GM21423 (cell line): ENCODE results near the gene ADAM12.
"Not testable (repeated sequence)": the region's sequence is repeated elsewhere in the genome, so short reads cannot be mapped to it uniquely, and the experiment has no call there.

Experiments used
- ATAC-seq: cut with Tn5 transposase; IDR thresholded peaks from one replicate; pipeline ENCODE4 v1.9.1; 2021; ENCODE audit warnings: mild to moderate bottlenecking, moderate library complexity; ENCODE audit not compliant: unreplicated experiment

Gene ADAM12

GRCh38 chr10:126268013-126268920, 120.0 kb downstream of the ADAM12 start:
- ATAC-seq: no peak

- no peak for ATAC-seq
Measured at GRCh38 chr10:126264102-126265018, 123.9 kb downstream of the ADAM12 start.

- ATAC-seq: no peak
Measured at GRCh38 chr10:126263006-126263676, 125.1 kb downstream of the ADAM12 start.

DNA sequence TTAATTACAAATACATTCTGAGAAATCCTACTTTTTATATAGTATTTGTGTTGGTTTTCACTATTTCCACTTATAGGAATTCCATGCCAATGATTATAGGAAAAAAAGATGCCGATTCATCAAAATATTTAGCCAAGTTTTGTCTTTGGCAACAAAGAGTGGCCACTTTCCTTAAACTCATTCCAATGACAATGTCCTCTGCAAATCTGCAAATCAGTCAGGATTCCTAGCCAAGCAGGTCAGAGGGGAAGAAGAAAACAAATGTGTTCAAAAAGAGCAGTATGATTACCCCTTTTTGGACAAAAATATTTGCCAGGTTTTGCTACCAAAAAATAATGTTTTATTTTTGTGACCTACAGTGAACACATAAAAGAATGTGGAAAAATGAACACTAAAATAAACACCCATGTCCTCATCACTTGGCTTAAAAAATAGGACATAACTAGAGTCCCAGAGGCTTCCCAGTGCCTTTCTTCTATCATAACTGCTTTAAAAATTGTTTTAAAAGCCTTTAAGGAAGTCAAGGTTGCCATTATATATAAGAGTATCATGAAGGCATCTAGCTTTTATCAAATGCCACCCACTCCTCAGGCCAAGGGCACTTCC, 125.9 kb downstream of the ADAM12 start:
- ATAC-seq: no peak

DNA sequence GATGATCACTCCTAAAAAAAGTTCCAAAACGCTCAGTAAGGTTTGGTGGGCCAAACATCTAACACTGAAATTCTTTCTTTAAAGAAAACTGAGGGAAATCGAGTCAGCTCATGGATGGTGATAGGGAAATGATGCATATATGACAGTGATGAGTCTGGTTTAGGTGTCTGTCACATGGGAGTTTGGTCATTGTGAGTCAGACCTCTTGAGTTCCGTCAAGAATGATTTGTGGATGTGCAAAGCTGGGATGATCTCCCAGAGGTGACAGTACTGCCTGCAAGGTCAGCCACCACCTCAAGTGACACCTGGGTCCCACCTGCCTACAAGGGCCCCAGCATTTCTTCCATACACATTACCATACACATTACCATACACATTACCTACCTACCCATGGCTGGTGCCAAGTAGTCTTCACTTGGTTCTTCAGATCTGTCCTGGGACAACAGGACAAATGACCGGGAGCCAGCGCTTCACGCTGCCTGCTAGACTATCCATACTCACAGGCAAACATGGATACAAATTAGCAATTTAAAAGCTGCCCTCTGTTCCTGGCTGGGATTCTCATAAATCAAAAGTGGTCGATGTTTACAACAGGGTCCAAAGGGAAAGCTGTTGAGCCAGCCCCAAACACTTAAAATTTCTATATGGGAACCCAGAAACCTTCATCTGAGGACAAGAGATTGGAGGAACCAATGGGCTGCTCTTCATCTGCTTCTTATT, 128.4 kb downstream of the ADAM12 start:
- no peak for ATAC-seq

- no peak for ATAC-seq
Measured at GRCh38 chr10:126256864-126257263, 131.4 kb downstream of the ADAM12 start.

DNA sequence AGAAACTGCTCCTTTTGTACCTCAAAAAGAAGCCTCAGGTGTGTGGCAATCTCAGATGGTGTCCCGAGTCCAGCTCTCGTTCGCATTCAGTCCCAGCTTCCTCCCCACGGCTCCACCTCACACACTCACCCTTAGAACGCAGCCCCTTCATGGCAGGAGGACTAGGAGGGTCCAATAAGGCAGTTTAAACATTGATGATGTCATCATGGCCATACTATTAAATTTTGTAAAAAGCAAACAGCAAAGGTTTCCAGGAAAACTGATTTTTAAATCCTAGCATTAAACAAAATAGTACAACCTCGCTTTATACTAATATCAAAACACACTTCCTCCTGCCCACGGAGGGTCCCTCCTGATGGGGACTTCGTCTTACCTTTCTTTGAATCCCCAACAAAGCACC, 133.0 kb downstream of the ADAM12 start:
- no peak for ATAC-seq

GRCh38 chr10:126253611-126253998, 134.7 kb downstream of the ADAM12 start:
- ATAC-seq: no peak

GRCh38 chr10:126252884-126253610, 135.2 kb downstream of the ADAM12 start:
- no peak for ATAC-seq

DNA sequence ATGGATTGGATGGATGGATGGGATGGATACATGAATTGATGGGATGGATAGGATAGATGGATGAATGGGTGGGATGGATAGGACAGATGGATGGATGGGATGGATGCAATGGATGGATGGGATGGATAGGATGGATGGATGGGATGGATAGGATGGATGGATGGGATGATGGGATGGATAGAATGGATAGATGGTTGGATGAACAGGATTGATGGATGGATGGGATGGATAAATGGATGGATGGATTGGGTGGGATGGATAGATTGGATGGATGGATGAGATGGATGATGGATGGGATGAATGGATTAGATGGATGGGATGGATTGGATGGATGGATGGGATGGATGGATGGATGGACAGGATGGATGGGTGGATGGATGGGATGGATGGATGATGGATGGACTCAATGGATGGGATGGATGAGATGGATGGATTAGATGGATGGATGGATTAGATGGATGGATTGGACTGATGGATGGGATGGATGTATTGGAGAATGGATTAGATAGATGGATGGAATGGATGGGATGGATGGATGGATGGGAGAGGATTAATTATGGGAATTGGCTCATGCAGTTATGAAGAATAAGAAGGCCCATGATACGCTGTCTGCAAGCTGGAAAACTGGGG, 136.4 kb downstream of the ADAM12 start:
- no peak for ATAC-seq

DNA sequence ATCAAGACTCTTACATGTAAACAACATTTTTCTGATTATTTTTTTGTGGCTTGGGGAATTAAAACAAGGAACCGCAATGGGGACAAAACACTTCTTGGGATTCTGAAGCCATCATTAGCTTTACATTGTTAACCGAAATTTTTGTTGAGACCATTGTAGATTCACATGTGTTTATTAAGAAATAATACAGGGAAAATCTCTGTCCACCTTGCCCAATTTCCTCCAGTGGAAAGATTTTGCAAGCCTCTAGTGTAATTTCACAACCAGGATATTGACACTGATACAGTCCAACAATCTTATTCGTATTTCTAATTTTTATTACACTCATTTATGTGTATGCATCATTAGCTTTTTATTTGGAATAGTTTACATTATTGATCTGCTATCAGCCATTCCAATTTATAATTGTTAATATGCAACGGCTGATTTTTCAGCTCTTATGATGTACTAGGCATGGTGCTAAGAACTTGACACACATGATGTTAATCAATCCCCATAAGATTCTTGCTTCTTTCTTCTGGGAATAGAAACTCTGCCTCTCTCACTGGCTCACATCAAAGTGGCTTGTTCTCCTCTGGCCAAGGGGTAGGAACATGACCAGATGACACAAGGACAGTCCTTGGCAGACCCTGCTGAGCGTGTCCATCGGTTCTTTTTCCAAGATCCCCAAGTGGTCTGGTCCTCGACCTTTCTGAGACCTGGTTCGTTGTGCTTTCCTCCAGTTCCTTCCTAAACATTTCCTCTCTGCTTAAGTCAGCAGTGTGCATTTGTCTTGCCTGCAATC, 137.6 kb downstream of the ADAM12 start:
- no peak for ATAC-seq

DNA sequence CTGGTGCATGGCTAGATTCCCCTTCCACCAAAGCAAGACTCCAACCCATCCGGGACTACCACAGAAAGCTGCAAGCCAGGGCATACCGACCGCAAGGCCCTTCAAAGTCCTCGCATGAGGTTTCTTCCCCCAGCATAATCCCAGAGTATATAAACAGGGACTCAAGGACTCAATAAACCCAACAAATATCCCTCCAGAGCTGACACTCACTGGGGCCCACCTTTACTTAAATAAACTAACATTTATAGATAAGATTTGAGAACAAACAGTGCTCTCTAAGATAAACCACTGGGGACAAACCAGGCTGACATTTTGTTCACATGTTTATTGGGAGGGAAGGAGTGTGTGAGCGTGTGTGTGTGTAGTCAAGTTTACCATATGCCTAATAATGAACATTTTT, 138.2 kb downstream of the ADAM12 start:
- no peak for ATAC-seq

DNA sequence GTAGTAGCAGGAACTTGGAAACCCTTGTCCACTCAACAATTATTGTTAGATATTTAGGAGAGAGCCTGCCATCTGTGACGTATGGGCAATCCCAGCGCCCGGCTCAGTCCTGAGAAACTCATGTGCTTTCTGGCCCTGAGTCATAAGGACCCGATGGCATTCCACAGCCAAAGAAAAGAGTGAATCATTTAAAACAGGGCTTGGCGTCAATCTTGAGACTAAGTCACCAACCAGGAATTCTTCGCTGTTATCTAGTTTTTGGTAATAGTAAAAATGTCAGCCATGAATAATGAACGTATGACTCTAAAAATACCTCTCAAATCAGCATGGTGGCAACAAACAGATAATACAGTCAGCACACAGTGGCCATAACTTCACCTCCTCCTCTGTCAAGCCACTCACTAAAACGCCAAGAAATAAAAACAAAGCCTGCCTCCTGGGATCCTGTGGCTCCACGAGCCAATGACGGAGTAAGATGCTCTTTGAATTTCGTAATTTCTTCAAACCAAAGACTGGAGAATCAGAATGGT, 140.8 kb downstream of the ADAM12 start:
- ATAC-seq: no peak

GRCh38 chr10:126246396-126246795, 141.9 kb downstream of the ADAM12 start:
- ATAC-seq: not testable (repeated sequence)

- no peak for ATAC-seq
Measured at GRCh38 chr10:126245501-126245900, 142.8 kb downstream of the ADAM12 start.

GRCh38 chr10:126243971-126244370, 144.3 kb downstream of the ADAM12 start:
- no peak for ATAC-seq

DNA sequence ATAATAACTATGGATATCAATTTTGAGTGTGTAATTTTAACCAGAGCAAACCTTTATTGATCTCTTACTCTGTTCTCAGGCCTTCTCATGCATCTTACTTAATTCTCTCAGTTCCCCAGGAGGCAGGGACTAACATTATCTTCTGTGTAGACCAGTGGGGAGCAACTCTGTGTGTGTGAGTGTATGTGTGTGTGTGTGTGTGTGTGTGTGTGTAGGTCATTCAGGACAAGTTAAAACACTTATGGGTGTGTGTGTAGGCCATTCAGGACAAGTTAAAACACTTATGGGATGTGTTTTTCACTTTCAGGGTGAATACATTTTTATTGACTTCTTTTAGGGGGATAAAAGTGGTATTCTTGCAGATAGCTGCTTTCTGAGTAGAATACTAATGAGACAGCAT, 145.0 kb downstream of the ADAM12 start:
- ATAC-seq: no peak
